Activated CD4-positive, alpha-beta T cell treated with anti-CD3 and anti-CD28 coated beads, Interleukin-2, amount 10 ng/mL, durations not matched to agents 7 days and 5 days (primary cell): ENCODE measurements around the gene TPPP2. TPM values are rescaled to one million over a fixed set of nuclear protein-coding genes. Genes with fewer than 3 reads are reported as not detected.
"Not testable (repeated sequence)": the region's sequence is repeated elsewhere in the genome, so short reads cannot be mapped to it uniquely, and the experiment has no call there.

ENCODE experiments used
- CTCF ChIA-PET: fragments of 350-600 bp; sonication (Branson Sonifier 250); formaldehyde crosslinking; loops from one replicate; lab custom pipeline; 2021; ENCODE audit warnings: antibody characterized with exemption; lab: Charles Lee
- POLR2A ChIA-PET: fragments of 350-600 bp; sonication (Branson Sonifier 250); formaldehyde crosslinking; loops from one replicate; lab custom pipeline; 2021; ENCODE audit warnings: antibody characterized with exemption; lab: Charles Lee
- DNase-seq: peaks from one replicate; pipeline ENCODE4 v3.0.0-alpha.2; 2020
- H3K27ac Mint-ChIP-seq: one replicate; pipeline ENCODE4 v1.8.0; 2021; ENCODE audit warnings: mild to moderate bottlenecking, moderate library complexity, mixed read lengths
- H3K27me3 Mint-ChIP-seq: one replicate; pipeline ENCODE4 v1.8.0; 2021; ENCODE audit warnings: mixed read lengths
- H3K36me3 Mint-ChIP-seq: one replicate; pipeline ENCODE4 v1.8.0; 2021; ENCODE audit warnings: low read depth, mixed read lengths
- H3K4me1 Mint-ChIP-seq: one replicate; pipeline ENCODE4 v1.8.0; 2021; ENCODE audit warnings: mixed read lengths
- H3K4me3 Mint-ChIP-seq: one replicate; pipeline ENCODE4 v1.8.0; 2021; ENCODE audit warnings: mild to moderate bottlenecking, moderate library complexity, mixed read lengths
- H3K9me3 Mint-ChIP-seq: one replicate; pipeline ENCODE4 v1.8.0; 2021; ENCODE audit warnings: mixed read lengths
- total RNA-seq, 2 experiments: library from RNA; stranded (reverse); gene quantifications; one replicate each; pipeline ENCODE4 v1.2.3, GENCODE V29; 2021

Gene TPPP2
- total RNA-seq: not detected

- Mint-ChIP-seq H3K36me3 (no peaks in the 10 kb centered on the region), H3K27me3 (peaks cover 12% of the 10 kb centered on the region), H3K27ac (no peak within 1 kb of the TSS), H3K4me3 (no peak within 1 kb of the TSS), H3K4me1 (peaks cover 2% of the 10 kb centered on the region), H3K9me3 (no peaks in the 10 kb centered on the region)
- CTCF ChIA-PET: interaction anchor here (0.6 to 1.2 kb wide), 3 partner anchors 10 to 465 kb away, joined by 3 to 4 read pairs (median 3); no protein-coding TSS in a partner anchor
- DNase-seq: no peak
- POLR2A ChIA-PET: no interaction called here
These were observed at the start of gene TPPP2 for GRCh38 chr14:21029917-21030316. Gene TPPP2 (plus strand): TSS chr14:21030217. CDS start chr14:21030582, 365 bp downstream.

- no peak for DNase-seq
- POLR2A ChIA-PET: no interaction called here
- CTCF ChIA-PET: interaction anchor here (0.6 to 5.6 kb wide), 3 partner anchors 9 to 86 kb away, joined by 3 to 39 read pairs (median 3); no protein-coding TSS in a partner anchor
- H3K4me3 Mint-ChIP-seq: no peak overlapping the region
- no peak overlapping the region for H3K27ac Mint-ChIP-seq
- H3K4me1 Mint-ChIP-seq: peaks cover 2% of the 10 kb centered on the region
- peaks cover 14% of the 10 kb centered on the region for H3K27me3 Mint-ChIP-seq
- no peaks in the 10 kb centered on the region for H3K36me3 Mint-ChIP-seq
- H3K9me3 Mint-ChIP-seq: no peaks in the 10 kb centered on the region
These were observed 49.1 kb upstream of the TPPP2 start for GRCh38 chr14:20980906-20981305.

- CTCF ChIA-PET: interaction anchor here (0.8 to 5.6 kb wide), 3 partner anchors 11 to 110 kb away, joined by 3 to 39 read pairs (median 3); no protein-coding TSS in a partner anchor
- POLR2A ChIA-PET: no interaction called here
- H3K27me3 Mint-ChIP-seq: peaks cover 12% of the 10 kb centered on the region
- no peaks in the 10 kb centered on the region for H3K9me3 Mint-ChIP-seq
- no peak overlapping the region for H3K4me3 Mint-ChIP-seq
- H3K36me3 Mint-ChIP-seq: peaks cover 1% of the 10 kb centered on the region
- peaks cover 6% of the 10 kb centered on the region for H3K4me1 Mint-ChIP-seq
- no peak overlapping the region for H3K27ac Mint-ChIP-seq
- DNase-seq: no peak
These were observed 47.2 kb upstream of the TPPP2 start for GRCh38 chr14:20982646-20983369.

GRCh38 chr14:20985650-20986049 is 44.4 kb upstream of the TPPP2 start:
- peaks cover 24% of the 10 kb centered on the region for H3K4me1 Mint-ChIP-seq
- H3K36me3 Mint-ChIP-seq, H3K27me3 Mint-ChIP-seq, POLR2A ChIA-PET, H3K9me3 Mint-ChIP-seq, H3K4me3 Mint-ChIP-seq, DNase-seq, H3K27ac Mint-ChIP-seq: not testable (repeated sequence)
- CTCF ChIA-PET: interaction anchor here (0.6 to 1.0 kb wide), 2 partner anchors 15 to 19 kb away, joined by 3 read pairs; no protein-coding TSS in a partner anchor

- ChIA-PET CTCF (interaction anchor here (1.1 kb wide), 1 partner anchor 16 kb away, joined by 6 read pairs; no protein-coding TSS in a partner anchor), POLR2A (no interaction called here)
- DNase-seq: no peak
- Mint-ChIP-seq H3K4me3 (no peak overlapping the region), H3K27me3 (peaks cover 3% of the 10 kb centered on the region), H3K36me3 (peaks cover 11% of the 10 kb centered on the region), H3K27ac (no peak overlapping the region), H3K9me3 (no peaks in the 10 kb centered on the region), H3K4me1 (peaks cover 31% of the 10 kb centered on the region)
These were observed 43.2 kb upstream of the TPPP2 start for GRCh38 chr14:20986811-20987210.

GRCh38 chr14:20988717-20989470 is 41.1 kb upstream of the TPPP2 start:
- DNase-seq: no peak
- Mint-ChIP-seq H3K9me3 (no peaks in the 10 kb centered on the region), H3K27ac (peak overlapping the region; percentile 59), H3K4me1 (peaks cover 42% of the 10 kb centered on the region), H3K36me3 (peaks cover 24% of the 10 kb centered on the region), H3K4me3 (peak overlapping the region; percentile 47), H3K27me3 (no peaks in the 10 kb centered on the region)
- CTCF ChIA-PET: interaction anchor here (0.8 to 2.2 kb wide), 2 partner anchors 17 to 69 kb away, joined by 3 to 15 read pairs; no protein-coding TSS in a partner anchor
- POLR2A ChIA-PET: no interaction called here

GRCh38 chr14:20989471-20989786 is 40.6 kb upstream of the TPPP2 start:
- ChIA-PET CTCF (interaction anchor here (2.2 kb wide), 1 partner anchor 18 kb away, joined by 15 read pairs; no protein-coding TSS in a partner anchor), POLR2A (no interaction called here)
- peaks cover 28% of the 10 kb centered on the region for H3K36me3 Mint-ChIP-seq
- no peak for DNase-seq
- peak overlapping the region; percentile 91 for H3K4me3 Mint-ChIP-seq
- peaks cover 44% of the 10 kb centered on the region for H3K4me1 Mint-ChIP-seq
- H3K27me3 Mint-ChIP-seq: no peaks in the 10 kb centered on the region
- H3K9me3 Mint-ChIP-seq: no peaks in the 10 kb centered on the region
- peak overlapping the region; percentile 90 for H3K27ac Mint-ChIP-seq

GRCh38 chr14:20989787-20990600 is 40.0 kb upstream of the TPPP2 start, which contains the start of gene METTL17:
Gene METTL17 (plus strand): TSS chr14:20989980. CDS start chr14:20990003, 23 bp downstream.
- Mint-ChIP-seq H3K4me1 (peaks cover 44% of the 10 kb centered on the region), H3K9me3 (no peaks in the 10 kb centered on the region), H3K27ac (peak within 1 kb of the TSS; percentile 90), H3K36me3 (peaks cover 34% of the 10 kb centered on the region), H3K4me3 (peak within 1 kb of the TSS; percentile 91), H3K27me3 (no peaks in the 10 kb centered on the region)
- peak; percentile 93 for DNase-seq
- ChIA-PET CTCF (interaction anchor here (2.2 kb wide), 1 partner anchor 18 kb away, joined by 15 read pairs; no protein-coding TSS in a partner anchor), POLR2A (no interaction called here)

- Mint-ChIP-seq H3K27ac (no peak overlapping the region), H3K36me3 (peaks cover 45% of the 10 kb centered on the region), H3K4me1 (peaks cover 32% of the 10 kb centered on the region), H3K27me3 (no peaks in the 10 kb centered on the region), H3K9me3 (no peaks in the 10 kb centered on the region), H3K4me3 (no peak overlapping the region)
- DNase-seq: no peak
- ChIA-PET CTCF (interaction anchor here (1.0 to 3.9 kb wide), 5 partner anchors 18 to 108 kb away, joined by 5 to 18 read pairs (median 7); no protein-coding TSS in a partner anchor), POLR2A (no interaction called here)
These were observed 33.5 kb upstream of the TPPP2 start for GRCh38 chr14:20996521-20996920.

GRCh38 chr14:20997115-20997514 is 32.9 kb upstream of the TPPP2 start:
- ChIA-PET CTCF (interaction anchor here (0.6 to 3.9 kb wide), 11 partner anchors 11 to 322 kb away, joined by 3 to 18 read pairs (median 5); no protein-coding TSS in a partner anchor), POLR2A (no interaction called here)
- peaks cover 39% of the 10 kb centered on the region for H3K36me3 Mint-ChIP-seq
- no peak overlapping the region for H3K27ac Mint-ChIP-seq
- peaks cover 26% of the 10 kb centered on the region for H3K4me1 Mint-ChIP-seq
- DNase-seq: no peak
- H3K9me3 Mint-ChIP-seq: no peaks in the 10 kb centered on the region
- no peaks in the 10 kb centered on the region for H3K27me3 Mint-ChIP-seq
- no peak overlapping the region for H3K4me3 Mint-ChIP-seq

- Mint-ChIP-seq H3K9me3 (no peaks in the 10 kb centered on the region), H3K4me3 (no peak overlapping the region), H3K27ac (no peak overlapping the region), H3K4me1 (peaks cover 23% of the 10 kb centered on the region), H3K27me3 (no peaks in the 10 kb centered on the region), H3K36me3 (peaks cover 36% of the 10 kb centered on the region)
- POLR2A ChIA-PET: no interaction called here
- no peak for DNase-seq
- CTCF ChIA-PET: interaction anchor here (0.6 to 3.9 kb wide), 13 partner anchors 10 to 323 kb away, joined by 3 to 18 read pairs (median 5); no protein-coding TSS in a partner anchor
These were observed 32.5 kb upstream of the TPPP2 start for GRCh38 chr14:20997564-20997963.

- ChIA-PET CTCF (interaction anchor here (0.7 to 3.9 kb wide), 8 partner anchors 10 to 321 kb away, joined by 3 to 18 read pairs (median 4); no protein-coding TSS in a partner anchor), POLR2A (no interaction called here)
- Mint-ChIP-seq H3K9me3 (no peaks in the 10 kb centered on the region), H3K27ac (no peak overlapping the region), H3K4me3 (no peak overlapping the region), H3K36me3 (peaks cover 33% of the 10 kb centered on the region), H3K27me3 (no peaks in the 10 kb centered on the region), H3K4me1 (peaks cover 21% of the 10 kb centered on the region)
- DNase-seq: no peak
These were observed 31.9 kb upstream of the TPPP2 start for GRCh38 chr14:20998139-20998538.
